ENCODE data around the gene SRF. TPM values are rescaled to one million over a fixed set of nuclear protein-coding genes. Genes with fewer than 3 reads are reported as not detected.

Gene SRF
- total RNA-seq, 1 donor from 2014 or later = 35.5 TPM

DNA sequence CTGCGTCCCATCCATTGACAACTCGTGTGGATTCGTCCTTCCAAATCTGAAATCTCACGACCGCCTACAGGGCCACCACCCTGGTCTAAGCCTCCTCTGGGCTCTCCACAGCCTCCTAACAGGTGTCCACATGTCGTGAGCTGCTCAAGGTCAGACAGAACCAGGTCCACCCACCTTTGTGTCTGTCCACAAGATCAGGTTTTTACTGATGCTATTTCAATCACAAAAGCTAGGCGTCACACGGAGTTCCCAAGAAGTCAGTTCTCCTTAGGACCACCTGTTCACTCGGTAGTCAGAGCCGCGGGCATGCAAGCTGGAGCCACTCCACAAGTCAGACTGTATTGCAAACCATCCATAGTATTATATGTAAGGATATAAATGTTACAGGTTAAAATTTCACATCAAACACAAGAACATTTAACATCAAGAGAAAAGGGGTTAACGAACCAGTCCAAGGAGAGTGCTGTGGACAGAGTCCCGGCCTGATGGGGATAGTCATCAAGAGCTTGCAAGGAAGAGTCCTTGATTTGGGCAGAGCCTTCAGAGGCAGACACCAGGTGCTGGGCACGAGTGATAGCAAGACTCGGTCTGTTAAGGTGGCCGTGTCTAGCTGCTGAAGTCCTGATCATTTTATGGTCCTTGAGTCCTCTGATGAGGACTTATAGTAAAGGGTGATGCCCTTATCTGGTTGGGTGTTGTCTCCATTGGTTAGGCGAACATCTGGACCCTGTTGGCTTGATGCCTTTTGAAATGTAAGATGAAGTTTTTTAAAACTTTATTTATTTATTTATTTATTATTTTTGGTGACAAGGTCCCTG, 58.9 kb downstream of the SRF start:
- Histone ChIP-seq H3K36me3 (ENCODE audit: control insufficient read depth, insufficient read depth, low read length) (peaks cover 1% of the 10 kb centered on the region), H3K4me3 (ENCODE audit: low read depth, low read length) (no peak overlapping the region), H3K27me3 (ENCODE audit: control insufficient read depth, insufficient read depth, low read length) (peaks cover 3% of the 10 kb centered on the region)
- no peak for DNase-seq (ENCODE audit: low read depth)
- no peak for TF ChIP-seq CTCF (IDR thresholded peaks at IDR 0.05; ENCODE audit: insufficient read depth, low read length, poor library complexity, severe bottlenecking)

- no peaks in the 10 kb centered on the region for H3K36me3 ChIP-seq (ENCODE audit: control insufficient read depth, insufficient read depth, low read length)
- H3K4me3 ChIP-seq (ENCODE audit: low read depth, low read length) = no peak overlapping the region
- H3K27me3 ChIP-seq (ENCODE audit: control insufficient read depth, insufficient read depth, low read length) = peaks cover 3% of the 10 kb centered on the region
- no peak for TF ChIP-seq CTCF (IDR thresholded peaks at IDR 0.05; ENCODE audit: insufficient read depth, low read length, poor library complexity, severe bottlenecking)
- no peak for DNase-seq (ENCODE audit: low read depth)
These were observed 60.0 kb downstream of the SRF start for GRCh38 chr6:43231053-43231452.

Other genes starting within 250 kb of the SRF start
- gene CNPY3, start 241.8 kb upstream of the SRF start, total RNA-seq = 56.5 and 57.8 TPM in 2 replicates
- not detected in 2 replicates for gene GNMT, start 210.5 kb upstream of the SRF start, total RNA-seq
- 40.7 and 45.0 TPM in 2 replicates for gene PEX6, start 192.1 kb upstream of the SRF start, total RNA-seq
- 33.4 and 66.2 TPM in 2 replicates for gene PPP2R5D, start 186.7 kb upstream of the SRF start, total RNA-seq
- 54.2 and 65.2 TPM in 2 replicates for gene MEA1, start 157.3 kb upstream of the SRF start, total RNA-seq
- 67.4 and 70.3 TPM in 2 replicates for gene KLHDC3, start 157.0 kb upstream of the SRF start, total RNA-seq
- 125 and 126 TPM in 2 replicates for gene RRP36, start 149.6 kb upstream of the SRF start, total RNA-seq
- 28.1 and 32.3 TPM in 2 replicates for gene CUL7, start 117.4 kb upstream of the SRF start, total RNA-seq
- 38.6 and 43.7 TPM in 2 replicates for gene MRPL2, start 111.8 kb upstream of the SRF start, total RNA-seq
- gene KLC4, start 111.6 kb upstream of the SRF start, total RNA-seq = 18.1 and 21.6 TPM in 2 replicates
- gene PTK7, start 95.0 kb upstream of the SRF start, total RNA-seq = 169 and 170 TPM in 2 replicates
- 32.8 and 41.1 TPM in 2 replicates for gene CUL9, start 10.9 kb downstream of the SRF start, total RNA-seq
- 239 and 284 TPM in 2 replicates for gene DNPH1, start 58.2 kb downstream of the SRF start, total RNA-seq
- gene TTBK1, start 72.2 kb downstream of the SRF start, total RNA-seq = 0.41 and 0.67 TPM in 2 replicates
- not detected in 2 replicates for gene SLC22A7, start 127.0 kb downstream of the SRF start, total RNA-seq
- 0.67 TPM in 1 of 2 replicates, not detected in the other for gene CRIP3, start 137.6 kb downstream of the SRF start, total RNA-seq
- 11.2 and 12.3 TPM in 2 replicates for gene ZNF318, start 198.4 kb downstream of the SRF start, total RNA-seq